ENCODE measurements around the gene SMARCAD1.

Gene SMARCAD1

GRCh38 chr4:94208918-94209317 lies 1.3 kb downstream of the SMARCAD1 start:
- H3K27ac ChIP-seq: no peak overlapping the region

DNA sequence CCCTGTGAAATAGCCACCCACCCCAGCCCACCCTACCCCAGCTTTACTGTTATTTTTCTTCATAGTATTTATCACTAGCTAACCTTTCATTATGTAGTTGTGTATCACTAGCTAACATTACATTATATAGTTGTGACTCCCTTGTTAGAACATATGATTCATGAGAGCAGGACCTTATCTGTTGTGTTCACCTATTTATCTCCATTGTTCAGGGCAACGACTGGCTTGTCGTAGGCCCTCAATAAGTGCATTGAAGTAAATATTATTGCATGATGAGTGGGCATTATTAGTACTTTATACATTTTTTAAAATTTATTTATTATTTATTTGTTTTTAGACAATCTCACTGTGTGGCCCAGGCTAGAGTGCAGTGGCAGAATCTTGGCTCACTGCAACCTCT lies 4.2 kb downstream of the SMARCAD1 start:
- no peak for TF ChIP-seq CTCF (conservative IDR thresholded peaks at IDR 0.05)

More at GRCh38 chr4:94208918-94209317, 1.3 kb downstream of the SMARCAD1 start:
- no peak for TF ChIP-seq CTCF (conservative IDR thresholded peaks at IDR 0.05)

GRCh38 chr4:94214703-94215319 lies 7.1 kb downstream of the SMARCAD1 start:
- H3K27ac ChIP-seq: no peak overlapping the region
- no peak for TF ChIP-seq CTCF (conservative IDR thresholded peaks at IDR 0.05)

More for the DNA sequence above, 4.2 kb downstream of the SMARCAD1 start:
- H3K27ac ChIP-seq: no peak overlapping the region

DNA sequence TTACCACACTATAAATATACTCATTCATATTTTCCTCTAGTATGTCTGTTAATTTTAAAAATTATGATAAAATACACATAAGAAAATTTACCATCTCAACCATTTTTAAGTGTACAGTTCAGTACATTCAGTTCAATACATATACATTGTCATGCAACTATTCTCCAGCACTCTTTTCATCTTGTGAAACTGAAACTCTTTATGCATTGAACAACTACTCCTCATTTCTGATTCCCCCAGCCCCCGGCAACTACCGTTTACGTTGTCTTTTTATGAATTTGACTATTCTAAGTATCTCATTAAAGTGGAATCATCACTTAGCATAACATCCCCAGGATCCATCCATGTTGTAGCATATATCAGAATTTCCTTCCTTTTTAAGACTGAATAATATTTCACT lies 8.7 kb downstream of the SMARCAD1 start:
- TF ChIP-seq CTCF (conservative IDR thresholded peaks at IDR 0.05): no peak
- no peak overlapping the region for H3K27ac ChIP-seq

GRCh38 chr4:94219402-94219801 lies 11.7 kb downstream of the SMARCAD1 start:
- TF ChIP-seq CTCF (conservative IDR thresholded peaks at IDR 0.05): no peak
- H3K27ac ChIP-seq: no peak overlapping the region

GRCh38 chr4:94221916-94222315 lies 14.3 kb downstream of the SMARCAD1 start:
- no peak overlapping the region for H3K27ac ChIP-seq
- TF ChIP-seq CTCF (conservative IDR thresholded peaks at IDR 0.05): no peak

DNA sequence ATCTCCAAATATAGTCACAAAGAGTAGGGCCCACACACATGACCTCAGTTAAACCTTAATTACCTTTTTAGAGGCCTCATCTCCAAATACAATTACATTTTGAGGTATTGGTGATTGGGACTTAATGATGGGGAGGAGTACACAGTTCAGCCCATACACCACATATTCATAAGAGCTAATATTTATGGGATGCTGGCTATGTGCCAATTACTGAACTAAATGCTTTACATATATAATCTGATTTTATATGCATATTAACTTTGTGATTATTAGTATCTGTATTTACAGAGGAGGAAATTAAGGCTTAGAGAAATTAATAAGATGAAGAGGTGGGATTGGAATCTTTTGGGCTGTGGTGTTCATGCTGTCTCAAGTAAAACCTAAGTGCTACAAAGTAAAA lies 17.8 kb downstream of the SMARCAD1 start:
- TF ChIP-seq CTCF (conservative IDR thresholded peaks at IDR 0.05): no peak
- H3K27ac ChIP-seq: no peak overlapping the region
